HepG2 (cell line): ENCODE results near the gene EMID1. TPM values are rescaled to one million over a fixed set of nuclear protein-coding genes. Genes with fewer than 3 reads are reported as not detected.
A peak's percentile ranks its signal among the peaks of the same experiment; 100 is the strongest.

Experiments used
- ARHGAP35 ChIP-seq: sonication (generic); formaldehyde crosslinking; IDR thresholded peaks from 2 replicates; pipeline ENCODE4 v1.9.0; 2022; ENCODE audit warnings: mild to moderate bottlenecking, inconsistent platforms, moderate library complexity, missing genetic modification reagents, borderline replicate concordance
- CHD4 ChIP-seq: fragments of 200-600 bp; sonication (generic); IDR thresholded peaks from 2 replicates; pipeline ENCODE4 v1.7.0; 2017; ENCODE audit warnings: mild to moderate bottlenecking, low read length, borderline replicate concordance
- ELF3 ChIP-seq: IDR thresholded peaks from 2 replicates; pipeline ENCODE4 v1.6.1; 2016; ENCODE audit warnings: missing genetic modification reagents, missing compliant biosample characterization
- FOSL2 ChIP-seq: sonication (generic); formaldehyde crosslinking; IDR thresholded peaks from 2 replicates; pipeline ENCODE4 v1.4.0; 2020; ENCODE audit warnings: missing genetic modification reagents
- FOXK2 ChIP-seq: fragments of 450-650 bp; IDR thresholded peaks from 2 replicates; pipeline ENCODE4 v1.6.1; 2016
- HDAC1 ChIP-seq: sonication (generic); formaldehyde crosslinking; IDR thresholded peaks from 2 replicates; pipeline ENCODE4 v1.5.1; 2020; ENCODE audit warnings: mild to moderate bottlenecking, missing genetic modification reagents
- JARID2 ChIP-seq: sonication (generic); formaldehyde crosslinking; IDR thresholded peaks from 2 replicates; pipeline ENCODE4 v1.8.1; 2023; ENCODE audit warnings: missing genetic modification reagents, inconsistent platforms; ENCODE audit not compliant: insufficient replicate concordance
- KDM5B ChIP-seq: sonication (generic); formaldehyde crosslinking; IDR thresholded peaks from 2 replicates; pipeline ENCODE4 v1.4.0; 2020; ENCODE audit warnings: missing genetic modification reagents, mild to moderate bottlenecking, borderline replicate concordance
- MEIS1 ChIP-seq: sonication (generic); formaldehyde crosslinking; IDR thresholded peaks from 2 replicates; pipeline ENCODE4 v1.9.0; 2021; ENCODE audit warnings: mild to moderate bottlenecking, missing genetic modification reagents, moderate library complexity, borderline replicate concordance
- MIER3 ChIP-seq: IDR thresholded peaks from 2 replicates; pipeline ENCODE4 v1.6.1; 2016; ENCODE audit warnings: missing compliant biosample characterization, borderline replicate concordance
- MIXL1 ChIP-seq: IDR thresholded peaks from 2 replicates; pipeline ENCODE4 v1.6.1; 2016
- MYNN ChIP-seq: sonication (generic); formaldehyde crosslinking; IDR thresholded peaks from 2 replicates; pipeline ENCODE4 v1.4.0; 2020; ENCODE audit warnings: mild to moderate bottlenecking, low read depth, missing genetic modification reagents
- PITX1 ChIP-seq: sonication (generic); formaldehyde crosslinking; IDR thresholded peaks from 2 replicates; pipeline ENCODE4 v1.5.1; 2020; ENCODE audit warnings: mild to moderate bottlenecking, missing genetic modification reagents
- SALL1 ChIP-seq: sonication (generic); formaldehyde crosslinking; IDR thresholded peaks from 2 replicates; pipeline ENCODE4 v1.8.0; 2022; ENCODE audit warnings: mild to moderate bottlenecking, missing genetic modification reagents
- SMAD1 ChIP-seq: sonication (generic); formaldehyde crosslinking; IDR thresholded peaks from 2 replicates; pipeline ENCODE4 v1.4.0; 2020; ENCODE audit warnings: missing genetic modification reagents, low read depth, mild to moderate bottlenecking, borderline replicate concordance
- STAG1 ChIP-seq: sonication (generic); formaldehyde crosslinking; IDR thresholded peaks from 2 replicates; pipeline ENCODE4 v1.4.0; 2020; ENCODE audit warnings: missing genetic modification reagents
- ZNF205 ChIP-seq: IDR thresholded peaks from 2 replicates; pipeline ENCODE4 v1.6.1; 2018; ENCODE audit warnings: missing biosample characterization, missing genetic modification reagents
- ZNF264 ChIP-seq: sonication (generic); formaldehyde crosslinking; IDR thresholded peaks from 2 replicates; pipeline ENCODE4 v1.4.0; 2020; ENCODE audit warnings: missing genetic modification reagents
- ZNF552 ChIP-seq: sonication (generic); formaldehyde crosslinking; IDR thresholded peaks from 2 replicates; pipeline ENCODE4 v1.9.0; 2022; ENCODE audit warnings: missing genetic modification reagents, mild to moderate bottlenecking, borderline replicate concordance
- ZNF562 ChIP-seq: sonication (generic); formaldehyde crosslinking; IDR thresholded peaks from 2 replicates; pipeline ENCODE4 v1.8.0; 2022; ENCODE audit warnings: missing genetic modification reagents, borderline replicate concordance
- ZSCAN31 ChIP-seq: sonication (generic); formaldehyde crosslinking; IDR thresholded peaks from 2 replicates; pipeline ENCODE4 v1.5.0; 2020; ENCODE audit warnings: low read depth, mild to moderate bottlenecking, missing genetic modification reagents
- polyA plus RNA-seq, 8 experiments: library from polyadenylated mRNA; depleted of rRNA in 3 of 8; stranded (reverse) in 7 of 8; unstranded in 1 of 8; fragments of >200 nt; fragmentation: Illumina TruSeq in 4 of 8; extraction: Trizol in 4 of 8; gene quantifications; 2 replicates each; pipeline versions ENCODE4 v1.2.1 to v1.2.3, GENCODE V29; 2011 to 2016; ENCODE audit warnings: low read depth in 4 of 8, missing spikeins in 1 of 8, mixed read lengths in 1 of 8; ENCODE audit not compliant: insufficient read depth in 1 of 8
- total RNA-seq, 5 experiments: library from RNA; depleted of rRNA; stranded (reverse); fragments of >200 nt; fragmentation: Illumina TruSeq; extraction: Trizol; gene quantifications; 2 replicates each; pipeline ENCODE4 v1.2.3, GENCODE V29; 2016; ENCODE audit warnings: low read depth in 1 of 5
- TF ChIP-seq, protein P1 (sequence below): sonication (generic); formaldehyde crosslinking; conservative IDR thresholded peaks from 2 replicates; pipeline ENCODE4 v1.8.1; 2023; ENCODE audit warnings: missing genetic modification reagents
- TF ChIP-seq, protein P2 (sequence below): sonication (generic); formaldehyde crosslinking; IDR thresholded peaks from 2 replicates; pipeline ENCODE4 v1.4.0; 2020; ENCODE audit warnings: missing genetic modification reagents

Gene EMID1
- total and polyA plus RNA-seq, 2 of the 13 experiments (the other 11 are each of a cell fraction or from before 2014, with no cell fraction given), result 0.45 to 0.82 TPM

DNA sequence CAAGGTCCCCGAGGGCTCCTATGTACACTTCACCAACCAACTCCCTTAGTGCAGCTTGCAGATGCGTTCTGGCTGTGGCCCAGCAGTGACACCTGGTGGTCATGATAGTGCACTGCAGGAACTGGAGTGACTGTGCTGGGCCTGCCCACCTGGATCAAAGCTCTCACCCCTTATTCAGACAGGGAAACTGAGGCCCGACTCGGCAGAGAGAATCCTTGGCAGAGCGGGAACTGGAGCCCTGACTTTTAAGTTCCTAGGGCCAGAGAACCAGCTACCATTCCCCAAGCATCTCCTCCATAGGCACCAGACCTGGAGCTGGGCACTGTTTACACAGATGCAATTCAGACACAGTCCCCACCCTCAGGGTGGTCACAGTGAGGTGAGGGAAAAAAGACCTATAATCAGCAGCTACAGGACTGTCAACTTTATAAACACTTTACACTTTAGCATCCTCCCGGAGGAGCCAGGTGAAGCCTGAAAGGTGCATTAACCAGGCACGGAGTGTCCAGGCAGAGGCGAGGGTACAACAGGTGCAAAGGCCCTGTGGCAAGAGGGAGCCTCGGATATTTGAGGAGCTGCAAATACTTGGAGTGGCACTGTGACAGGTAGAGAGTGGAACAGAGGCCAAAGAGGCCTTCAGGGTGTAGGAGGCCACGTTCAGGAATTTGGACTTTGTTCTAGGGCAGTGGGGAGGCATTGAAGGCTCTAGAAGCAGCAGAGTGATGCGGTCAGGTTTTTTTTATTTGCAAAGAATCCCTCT lies 40.1 kb downstream of the EMID1 start (continued):
- no peak for TF ChIP-seq MYNN (CRISPR knock-in tag)
- TF ChIP-seq JARID2 (CRISPR knock-in tag), result no peak
- TF ChIP-seq ZNF264, result no peak
- TF ChIP-seq FOXK2, result no peak
- TF ChIP-seq, protein P1, sequence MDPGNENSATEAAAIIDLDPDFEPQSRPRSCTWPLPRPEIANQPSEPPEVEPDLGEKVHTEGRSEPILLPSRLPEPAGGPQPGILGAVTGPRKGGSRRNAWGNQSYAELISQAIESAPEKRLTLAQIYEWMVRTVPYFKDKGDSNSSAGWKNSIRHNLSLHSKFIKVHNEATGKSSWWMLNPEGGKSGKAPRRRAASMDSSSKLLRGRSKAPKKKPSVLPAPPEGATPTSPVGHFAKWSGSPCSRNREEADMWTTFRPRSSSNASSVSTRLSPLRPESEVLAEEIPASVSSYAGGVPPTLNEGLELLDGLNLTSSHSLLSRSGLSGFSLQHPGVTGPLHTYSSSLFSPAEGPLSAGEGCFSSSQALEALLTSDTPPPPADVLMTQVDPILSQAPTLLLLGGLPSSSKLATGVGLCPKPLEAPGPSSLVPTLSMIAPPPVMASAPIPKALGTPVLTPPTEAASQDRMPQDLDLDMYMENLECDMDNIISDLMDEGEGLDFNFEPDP (CRISPR knock-in tag), result no peak
- peak; percentile 40; the same call in 1 of the 2 replicates for TF ChIP-seq FOSL2 (CRISPR knock-in tag)
- peak; percentile 57; the same call in 1 of the 2 replicates for TF ChIP-seq SMAD1 (CRISPR knock-in tag)
- no peak for TF ChIP-seq MEIS1 (CRISPR knock-in tag)
- TF ChIP-seq KDM5B (CRISPR knock-in tag), result no peak
- TF ChIP-seq, protein P2, sequence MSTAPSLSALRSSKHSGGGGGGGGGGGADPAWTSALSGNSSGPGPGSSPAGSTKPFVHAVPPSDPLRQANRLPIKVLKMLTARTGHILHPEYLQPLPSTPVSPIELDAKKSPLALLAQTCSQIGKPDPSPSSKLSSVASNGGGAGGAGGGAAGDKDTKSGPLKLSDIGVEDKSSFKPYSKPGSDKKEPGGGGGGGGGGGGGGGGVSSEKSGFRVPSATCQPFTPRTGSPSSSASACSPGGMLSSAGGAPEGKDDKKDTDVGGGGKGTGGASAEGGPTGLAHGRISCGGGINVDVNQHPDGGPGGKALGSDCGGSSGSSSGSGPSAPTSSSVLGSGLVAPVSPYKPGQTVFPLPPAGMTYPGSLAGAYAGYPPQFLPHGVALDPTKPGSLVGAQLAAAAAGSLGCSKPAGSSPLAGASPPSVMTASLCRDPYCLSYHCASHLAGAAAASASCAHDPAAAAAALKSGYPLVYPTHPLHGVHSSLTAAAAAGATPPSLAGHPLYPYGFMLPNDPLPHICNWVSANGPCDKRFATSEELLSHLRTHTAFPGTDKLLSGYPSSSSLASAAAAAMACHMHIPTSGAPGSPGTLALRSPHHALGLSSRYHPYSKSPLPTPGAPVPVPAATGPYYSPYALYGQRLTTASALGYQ (CRISPR knock-in tag), result no peak
- 0 out of 2 replicates have a peak, but pooled peaks have one; percentile 24 for TF ChIP-seq ZNF205 (CRISPR knock-in tag)
- TF ChIP-seq HDAC1 (CRISPR knock-in tag), result 0 out of 2 replicates have a peak, but pooled peaks have one; percentile 19
- 0 out of 2 replicates have a peak, but pooled peaks have one; percentile 26 for TF ChIP-seq PITX1
- peak; percentile 80 for TF ChIP-seq CHD4
- no peak for TF ChIP-seq ZNF562 (CRISPR knock-in tag)
- peak; percentile 98 for TF ChIP-seq STAG1 (CRISPR knock-in tag)
- peak; percentile 51; the same call in 1 of the 2 replicates for TF ChIP-seq SALL1 (CRISPR knock-in tag)
- peak; percentile 28; the same call in 1 of the 2 replicates for TF ChIP-seq ELF3 (CRISPR knock-in tag)
- 0 out of 2 replicates have a peak, but pooled peaks have one; percentile 20 for TF ChIP-seq ARHGAP35 (CRISPR knock-in tag)
- TF ChIP-seq ZNF552 (CRISPR knock-in tag), result no peak
- TF ChIP-seq MIXL1 (CRISPR knock-in tag), result peak; percentile 15; the same call in 1 of the 2 replicates
- TF ChIP-seq ZSCAN31 (CRISPR knock-in tag), result no peak
- TF ChIP-seq MIER3 (CRISPR knock-in tag), result peak; percentile 30; the same call in 1 of the 2 replicates
